Measurements from ENCODE around the gene CCDC92.

The CCDC92 gene

GRCh38 chr12:123888989-123889388, 83.6 kb downstream of the CCDC92 start:
- DNase-seq (ENCODE audit: low spot score), result no peak

GRCh38 chr12:123886931-123887582, 85.6 kb downstream of the CCDC92 start:
- no peak for DNase-seq (ENCODE audit: low spot score)

- no peak for DNase-seq (ENCODE audit: low spot score)
These were observed 86.4 kb downstream of the CCDC92 start for GRCh38 chr12:123886258-123886657.

Measured in RKO (cell line).